Non-pigmented ciliary epithelial cell (primary cell): ENCODE data around the gene RBMS1.
A peak's percentile ranks its signal among the peaks of the same experiment; 100 is the strongest.

Source experiments
- DNase-seq: peaks from one replicate; pipeline ENCODE4 v3.0.0-alpha.2; 2010; ENCODE audit warnings: low read depth

The RBMS1 gene

DNA sequence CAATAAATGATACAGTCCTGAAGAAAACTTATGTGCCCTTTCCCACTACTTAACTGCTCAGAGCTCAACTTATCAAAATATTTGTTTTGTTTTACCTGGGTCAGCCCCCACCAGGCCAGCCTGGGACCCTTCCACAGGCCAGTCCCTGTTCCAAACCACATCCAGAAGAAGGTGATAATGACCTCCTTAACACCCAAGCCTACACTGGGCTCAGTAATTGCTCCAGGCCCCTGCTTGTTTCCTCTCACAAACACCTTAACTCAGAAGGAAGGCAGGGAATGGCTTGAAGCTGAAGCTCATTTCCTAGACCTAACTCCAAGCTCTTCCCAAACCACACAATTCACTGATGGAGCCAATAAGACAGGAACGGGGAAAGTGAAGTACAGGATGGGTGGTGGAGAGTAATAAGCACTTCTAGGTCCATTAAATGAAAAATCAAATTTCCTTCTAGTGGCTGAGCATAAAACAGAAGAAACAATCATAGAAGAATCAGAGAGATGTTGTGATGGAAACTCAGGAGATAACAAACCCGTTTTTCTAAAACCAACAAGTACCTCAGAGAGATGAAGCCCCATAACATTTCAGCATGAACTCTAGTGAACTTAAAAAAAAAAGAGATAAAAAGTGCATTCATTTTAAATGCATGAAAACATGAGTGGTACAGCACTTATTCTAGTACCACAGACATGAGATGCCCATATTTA lies 160.1 kb downstream of the RBMS1 start:
- DNase-seq = no peak

DNA sequence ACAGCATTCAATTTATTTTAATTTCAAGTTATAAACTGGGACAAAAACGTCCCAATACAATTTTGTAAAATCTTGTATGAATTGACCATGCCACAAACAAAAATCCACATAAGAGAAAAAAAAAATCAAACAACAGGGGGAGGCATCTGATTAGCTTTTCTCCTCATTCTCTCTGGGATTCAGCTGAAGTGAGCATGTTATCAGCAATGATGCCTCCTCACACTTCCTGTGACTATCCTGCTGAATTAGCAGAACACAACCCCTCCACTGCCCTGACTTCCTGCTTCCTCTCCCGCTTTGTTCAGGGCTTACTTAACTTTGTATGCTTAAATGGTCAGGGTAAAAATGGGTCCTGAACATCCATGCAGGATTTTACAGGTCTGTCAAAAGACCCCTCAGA lies 161.3 kb downstream of the RBMS1 start:
- no peak for DNase-seq

DNA sequence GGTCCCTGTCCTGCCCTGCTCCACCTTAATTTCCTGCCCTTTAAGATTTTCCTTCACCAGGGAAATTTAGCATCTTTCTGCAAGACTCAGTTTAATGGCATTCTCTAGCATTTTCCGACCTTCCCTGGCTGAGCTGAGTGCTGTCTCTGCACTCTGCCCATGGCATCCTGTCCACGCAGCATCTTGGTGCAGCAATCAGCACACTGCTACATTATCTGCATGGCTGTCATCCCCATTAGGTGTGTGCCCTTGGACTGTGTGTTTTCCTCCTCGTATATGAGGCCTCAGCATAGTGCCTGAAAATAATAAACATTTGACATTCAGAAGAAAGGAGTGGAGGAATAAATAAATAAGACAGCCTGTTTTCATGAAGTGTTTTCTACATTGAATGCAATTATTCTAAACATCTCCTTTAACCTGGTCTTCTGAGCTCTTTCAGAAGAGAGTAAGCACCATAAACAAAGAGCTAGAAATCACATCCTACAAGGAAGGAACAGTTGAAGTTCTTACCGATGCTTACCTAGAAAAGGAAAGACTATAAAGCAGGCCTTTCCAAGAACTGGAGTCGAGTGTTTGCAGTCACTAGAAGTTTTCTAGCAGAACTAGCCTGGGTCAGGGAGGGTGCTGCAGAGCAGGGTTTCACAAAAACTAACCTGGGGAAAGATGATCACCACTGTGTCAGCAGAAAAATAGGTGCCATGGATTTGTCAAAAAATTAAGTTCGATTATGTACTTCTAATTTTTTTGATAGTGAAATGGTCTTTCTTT lies 162.2 kb downstream of the RBMS1 start:
- no peak for DNase-seq

DNA sequence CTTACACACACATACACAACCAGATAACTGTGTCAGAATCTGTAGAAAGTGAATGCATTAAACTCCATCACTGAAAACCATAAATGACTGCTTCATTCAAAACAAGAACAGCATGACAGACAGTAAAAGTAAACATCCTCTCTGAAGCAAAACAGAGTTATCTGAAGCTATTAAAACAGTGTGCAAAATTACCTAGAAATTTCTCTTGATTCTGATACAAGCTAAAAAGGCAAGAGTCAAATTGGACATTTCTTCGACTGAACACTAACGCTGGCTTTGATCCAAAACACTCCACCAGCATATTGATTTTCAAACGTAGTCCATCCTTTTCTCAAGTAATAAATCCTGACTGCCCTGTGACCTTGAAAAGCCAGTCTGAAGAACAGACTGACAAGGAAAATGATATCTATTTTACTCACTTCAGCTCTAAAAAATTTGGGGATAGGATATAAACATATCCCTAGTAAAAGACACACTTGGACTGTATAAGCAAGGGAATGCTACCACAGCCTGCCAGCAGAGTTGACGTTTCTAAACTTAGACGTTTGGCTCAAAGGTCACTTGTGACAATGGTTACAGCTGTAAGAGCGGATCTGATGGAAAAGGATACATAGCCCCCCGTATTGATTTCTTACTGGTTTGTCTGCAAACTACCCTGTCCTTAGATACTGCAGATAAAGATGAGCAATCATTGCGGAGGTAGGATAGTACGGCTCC lies 164.6 kb downstream of the RBMS1 start:
- DNase-seq = no peak

DNA sequence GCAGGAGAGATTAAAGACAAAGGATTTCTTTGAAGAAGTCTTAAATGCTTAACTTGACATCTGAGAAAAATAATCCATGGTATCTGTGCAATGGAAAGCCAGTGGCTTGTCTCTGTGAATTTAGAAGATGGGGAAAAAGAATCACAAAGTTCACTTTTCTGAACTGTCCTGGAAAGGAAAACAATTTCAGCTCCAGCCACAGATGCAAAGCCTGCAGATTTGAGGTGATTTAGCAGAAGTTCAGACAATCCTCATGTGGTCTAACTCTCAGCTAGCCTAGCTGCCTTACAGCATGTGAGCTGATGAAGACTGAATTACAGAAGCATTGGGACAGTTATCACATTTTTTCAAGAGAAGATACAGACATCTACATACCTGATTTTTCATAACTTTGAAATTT lies 166.8 kb downstream of the RBMS1 start:
- no peak for DNase-seq

DNA sequence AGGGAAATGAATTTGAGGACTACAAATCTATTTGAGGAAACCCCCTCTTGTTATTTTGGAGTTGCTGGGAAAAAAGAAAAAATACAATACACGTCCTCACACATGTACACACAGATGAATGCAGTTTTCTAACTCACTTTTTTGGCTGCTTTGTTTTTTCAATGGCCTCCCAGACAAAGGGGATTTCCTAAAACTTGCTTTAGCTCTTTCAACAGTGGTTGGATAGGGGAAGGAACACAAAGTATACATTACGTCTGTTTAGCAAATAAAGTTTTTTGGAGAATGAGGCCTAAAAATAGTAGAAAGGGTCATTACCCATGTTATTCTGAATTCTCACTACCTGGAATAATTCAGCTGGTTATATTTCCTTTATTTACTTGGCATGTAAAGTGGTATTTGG lies 168.2 kb downstream of the RBMS1 start:
- DNase-seq = no peak

DNA sequence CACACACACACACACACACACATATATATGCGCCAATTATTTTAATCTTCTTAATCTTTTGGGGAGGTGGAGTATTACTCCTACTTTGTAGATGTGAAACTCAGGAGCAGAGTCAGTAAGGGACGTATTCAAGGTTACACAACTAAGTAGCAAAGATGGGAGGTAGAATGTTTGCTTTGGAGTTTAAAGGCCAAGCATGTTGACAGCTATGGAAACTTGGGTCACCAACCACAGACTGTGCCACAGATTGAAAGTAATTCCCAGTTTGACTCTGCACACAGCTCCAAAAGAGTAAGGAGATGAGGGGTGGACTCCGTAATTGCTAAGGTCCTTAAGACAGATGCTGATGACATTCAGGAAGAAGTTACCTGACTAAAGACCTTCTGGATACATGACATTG lies 168.7 kb downstream of the RBMS1 start:
- DNase-seq = no peak

DNA sequence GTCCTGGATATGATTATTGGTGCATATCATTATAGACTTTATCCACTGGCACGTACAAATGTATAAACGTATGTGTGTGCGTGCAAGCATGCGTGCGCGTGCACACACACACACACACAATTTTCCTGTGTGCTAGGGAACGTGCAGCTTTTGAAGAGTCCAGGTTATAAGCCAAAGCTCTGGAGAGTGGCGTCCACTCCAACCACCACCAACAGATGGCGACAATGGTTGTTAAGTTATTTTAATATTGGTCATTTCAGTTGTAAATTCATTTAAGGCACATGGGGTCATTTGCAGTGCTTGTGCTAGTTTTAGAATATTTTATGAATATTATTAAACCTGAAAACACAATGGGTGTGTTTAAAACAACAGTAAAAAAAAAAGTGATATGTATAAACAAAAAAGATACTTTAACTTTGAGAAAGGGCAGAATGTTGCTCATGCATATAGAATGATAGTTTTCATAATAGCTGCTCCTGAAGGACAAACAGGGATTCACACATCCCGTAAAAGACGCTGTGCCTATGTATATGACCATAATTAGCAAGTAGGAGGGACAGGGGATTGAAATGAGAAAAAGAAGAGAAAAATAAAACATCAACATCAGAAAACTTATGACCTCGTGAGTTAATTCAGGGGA lies 169.3 kb downstream of the RBMS1 start:
- no peak for DNase-seq

DNA sequence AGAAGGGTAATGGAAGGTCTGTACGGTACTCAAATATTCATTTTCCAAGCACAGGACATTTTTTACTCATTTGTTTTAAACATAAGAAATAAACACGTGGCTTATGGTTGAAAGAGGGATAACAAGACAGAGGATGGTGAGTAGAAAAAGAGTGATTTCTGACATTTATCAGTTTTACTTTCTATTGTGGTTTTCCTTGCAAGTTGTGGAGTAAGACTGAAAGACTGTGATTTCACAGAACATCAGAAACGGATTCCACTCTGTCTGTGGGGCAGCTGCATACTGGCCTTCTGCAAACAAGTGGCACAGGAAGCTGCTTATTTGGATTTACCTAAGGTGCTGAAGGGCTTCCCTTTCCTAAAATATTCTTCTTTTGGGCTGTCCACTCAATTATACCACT lies 171.3 kb downstream of the RBMS1 start:
- no peak for DNase-seq

DNA sequence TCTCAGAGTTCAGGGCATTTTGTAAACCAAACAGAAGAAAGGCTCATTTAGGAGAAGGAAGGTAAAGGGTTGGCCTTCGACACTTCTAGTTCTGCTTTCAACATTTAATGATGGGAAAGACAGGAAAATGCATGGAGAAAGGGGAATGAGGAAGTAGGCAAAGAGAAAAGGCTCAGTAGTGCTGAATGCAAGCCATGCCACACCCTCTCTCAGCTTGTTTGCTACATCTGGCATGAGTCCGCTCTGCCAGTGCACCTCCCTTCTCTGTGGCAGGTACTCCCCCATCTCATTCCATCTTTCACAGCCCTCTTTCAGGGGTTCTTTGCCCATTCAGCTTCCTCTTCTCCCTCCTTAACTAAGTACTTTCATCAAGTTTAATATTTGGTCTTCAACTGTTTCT lies 172.6 kb downstream of the RBMS1 start:
- no peak for DNase-seq

DNA sequence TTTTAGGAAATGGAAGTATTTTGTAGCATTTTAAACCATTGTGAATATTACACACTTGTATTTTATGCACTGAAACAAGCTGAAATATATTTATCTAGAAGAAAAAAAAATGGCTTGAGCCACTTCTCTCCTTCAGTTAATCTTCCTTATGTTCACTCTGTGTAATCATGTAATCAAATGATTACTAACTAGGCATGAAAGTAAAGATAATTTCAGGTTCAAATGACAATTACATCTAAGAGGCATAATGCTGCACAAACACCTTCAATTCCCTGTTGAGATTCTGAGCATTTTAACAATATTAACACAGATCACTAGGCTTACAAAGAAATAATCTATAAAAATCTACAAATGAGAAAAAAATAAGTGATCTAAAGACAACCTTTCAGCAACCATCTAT lies 173.9 kb downstream of the RBMS1 start:
- DNase-seq = no peak

DNA sequence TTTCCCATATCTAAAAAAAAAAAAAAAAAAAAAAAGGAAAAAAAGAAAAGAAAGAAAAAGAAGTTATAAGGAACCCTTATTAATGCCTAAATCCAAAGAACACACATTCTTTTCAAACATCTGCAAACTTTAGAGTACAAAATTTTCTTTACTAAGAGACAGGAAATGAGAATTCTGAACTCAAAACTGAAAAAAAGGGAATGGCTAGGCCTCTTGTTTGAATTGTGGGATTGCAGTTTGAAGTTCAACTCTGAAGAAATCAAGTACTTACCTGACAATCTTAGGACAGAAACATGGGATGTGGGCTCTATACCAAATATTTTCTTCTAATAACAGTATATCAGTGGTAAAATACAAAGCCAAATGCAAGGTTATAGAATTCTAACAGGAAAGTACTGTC lies 175.4 kb downstream of the RBMS1 start:
- no peak for DNase-seq

DNA sequence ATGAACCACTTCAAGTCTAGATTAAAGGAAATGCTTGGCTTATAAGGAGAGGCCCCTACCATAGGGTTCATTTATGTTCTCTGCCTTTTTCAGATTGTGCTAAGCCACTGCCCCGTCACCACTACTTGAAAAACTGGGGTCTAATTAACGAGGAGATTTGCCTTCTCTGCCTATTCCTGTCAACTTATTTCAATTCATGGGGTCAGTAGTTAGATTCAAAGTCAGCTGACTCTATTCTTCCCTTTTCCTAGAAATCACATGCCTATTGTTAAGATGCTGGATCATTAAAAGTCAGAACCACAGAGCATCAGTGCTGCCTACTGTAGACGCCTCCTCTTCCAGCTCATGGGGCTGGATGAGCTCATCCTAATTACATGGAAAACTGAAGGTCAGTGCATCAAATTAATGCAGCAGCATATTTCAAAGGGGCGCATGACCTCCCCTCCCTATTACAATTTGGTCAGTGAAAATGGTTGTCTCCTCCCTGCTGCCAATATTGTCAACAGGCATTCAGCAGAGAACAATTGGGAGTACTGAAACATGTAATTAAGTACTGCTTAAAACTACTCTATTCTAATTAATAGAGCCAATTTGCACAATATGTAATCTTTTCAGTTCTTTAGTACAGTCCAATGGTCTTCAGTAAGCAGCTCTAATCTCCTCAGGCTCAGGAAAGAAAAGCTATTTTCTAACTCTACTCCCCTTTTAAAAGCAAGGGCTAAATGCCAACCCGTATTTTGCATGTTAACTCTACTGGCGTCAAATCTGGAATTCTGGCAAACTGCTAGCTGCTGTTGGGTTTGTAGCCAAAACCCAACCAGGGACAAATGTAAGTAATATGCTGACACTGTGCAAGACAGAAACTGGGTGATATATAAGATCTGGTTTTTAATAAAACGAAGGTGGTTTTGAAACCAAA lies 176.2 kb downstream of the RBMS1 start:
- no peak for DNase-seq

DNA sequence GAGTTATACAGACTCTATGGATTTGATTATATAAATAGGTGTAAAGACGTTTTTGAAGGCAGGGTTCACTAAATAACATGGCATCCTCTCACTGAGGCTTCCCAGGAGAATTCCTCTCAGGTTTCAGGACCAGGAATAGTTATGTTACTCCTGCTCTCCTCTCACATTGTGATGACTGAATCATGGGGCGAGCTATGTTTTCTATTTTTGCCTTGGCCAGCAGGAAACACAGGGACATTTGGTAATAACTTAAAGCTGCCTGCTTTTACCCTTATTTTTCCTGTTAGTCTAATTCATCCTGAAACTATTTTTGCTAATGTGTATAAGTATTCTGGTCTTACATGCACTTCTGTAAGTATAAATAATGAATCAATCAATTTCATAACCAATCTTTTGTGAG lies 178.3 kb downstream of the RBMS1 start:
- DNase-seq = no peak

DNA sequence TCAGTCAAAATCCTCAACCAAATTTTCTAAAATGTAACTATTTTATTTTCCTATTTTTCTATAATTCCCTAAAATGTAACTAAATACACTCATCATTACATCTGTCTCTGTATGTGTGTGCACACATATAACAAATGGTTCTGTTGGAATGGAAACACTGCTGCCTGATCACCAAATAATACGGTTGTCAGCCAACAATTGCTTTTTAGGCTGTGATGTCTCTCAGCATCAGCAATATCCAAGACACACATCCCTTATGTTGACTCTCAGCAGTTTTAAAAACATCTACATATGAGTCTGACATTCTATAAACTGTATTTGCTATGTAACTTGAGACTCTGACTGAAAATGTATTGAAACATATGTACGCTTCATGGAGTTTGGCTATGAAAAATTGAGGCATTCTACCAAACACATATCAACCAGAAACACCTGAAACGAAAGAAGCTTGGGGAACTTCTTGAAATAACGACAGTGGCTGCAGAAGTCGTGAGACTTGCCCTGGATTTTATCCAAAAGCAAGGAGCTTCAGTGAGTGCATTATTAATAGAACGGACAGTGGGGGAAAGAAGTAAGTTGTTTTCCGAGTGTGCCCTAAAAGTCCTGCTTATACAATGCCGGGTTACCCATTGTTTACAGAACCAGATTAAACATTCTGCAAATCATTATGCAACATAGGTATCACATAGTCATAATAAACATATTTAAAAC lies 183.3 kb downstream of the RBMS1 start:
- no peak for DNase-seq

DNA sequence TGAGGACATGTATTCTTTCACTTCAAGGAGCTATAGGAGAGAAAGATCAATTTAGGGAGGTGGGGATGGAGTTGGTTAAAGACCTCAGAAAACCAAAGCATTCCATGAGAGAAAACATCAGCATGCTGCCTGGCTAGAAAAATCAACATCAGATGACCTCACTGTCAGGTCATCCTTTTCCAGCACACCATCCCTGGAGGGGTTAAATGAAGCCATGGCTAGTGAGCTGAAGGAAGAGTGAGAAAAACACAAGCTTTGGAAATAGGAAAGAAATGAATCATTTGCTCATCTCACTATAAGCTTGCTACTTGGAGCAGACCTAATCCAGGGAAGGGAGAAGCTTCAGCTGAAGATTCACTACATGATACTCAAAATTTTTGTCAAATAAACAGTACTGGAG lies 184.0 kb downstream of the RBMS1 start:
- no peak for DNase-seq

DNA sequence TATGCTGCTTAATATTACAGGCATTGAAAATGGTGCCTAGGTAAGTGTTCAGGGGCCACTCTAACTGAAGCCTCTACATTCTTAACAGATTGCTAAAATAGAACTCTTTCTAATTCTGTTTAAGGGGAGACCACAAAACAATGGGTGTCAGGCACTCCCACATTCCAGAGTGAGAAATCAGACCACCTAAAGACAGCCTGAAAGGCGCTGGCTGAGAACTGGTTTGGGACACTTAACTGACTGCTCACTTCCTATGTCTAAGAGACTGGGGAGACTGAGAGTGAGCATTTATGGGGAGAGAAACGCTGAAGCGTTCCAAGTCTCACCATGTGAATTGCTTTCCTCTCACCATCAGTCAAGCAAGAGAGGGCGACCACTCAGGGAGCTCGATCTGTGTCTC lies 184.7 kb downstream of the RBMS1 start:
- DNase-seq = peak; percentile 76

DNA sequence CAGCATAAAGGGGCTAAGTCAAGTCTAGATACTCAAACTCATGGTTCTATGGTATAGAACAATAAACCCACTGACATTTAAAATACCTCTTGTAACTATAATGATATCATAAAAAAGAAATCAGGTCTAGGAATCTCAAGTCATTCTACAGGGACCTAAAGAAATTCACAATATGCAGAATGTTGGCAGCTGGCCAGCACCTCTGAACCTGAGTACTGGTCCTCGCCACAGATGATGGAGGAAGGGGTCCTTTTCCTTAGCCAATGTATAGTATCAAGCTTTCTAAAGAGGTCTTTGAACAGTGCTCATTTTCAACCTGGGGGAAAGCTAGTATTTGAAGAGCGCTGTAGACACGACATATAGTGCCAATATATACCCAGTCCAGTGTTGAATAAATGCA lies 185.1 kb downstream of the RBMS1 start:
- no peak for DNase-seq

DNA sequence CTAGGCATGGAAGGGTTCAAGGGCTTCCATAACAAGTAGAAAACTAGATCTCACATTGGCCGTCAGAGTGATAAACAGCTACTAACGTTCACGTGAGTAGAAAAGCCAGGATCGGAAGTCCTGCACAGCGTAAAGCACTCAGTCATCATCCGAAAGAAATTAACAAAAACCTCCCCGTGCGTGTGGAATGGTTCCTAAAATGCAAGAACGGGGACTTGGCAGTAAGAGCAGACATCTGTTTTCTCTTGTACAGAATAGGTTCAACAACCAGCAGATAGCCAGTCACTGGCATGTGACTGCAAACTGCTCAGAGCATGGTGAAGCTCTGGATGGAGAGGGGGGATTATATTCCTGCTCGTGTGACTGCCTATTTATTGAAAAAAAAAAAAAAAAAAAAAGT lies 186.6 kb downstream of the RBMS1 start:
- DNase-seq = no peak

DNA sequence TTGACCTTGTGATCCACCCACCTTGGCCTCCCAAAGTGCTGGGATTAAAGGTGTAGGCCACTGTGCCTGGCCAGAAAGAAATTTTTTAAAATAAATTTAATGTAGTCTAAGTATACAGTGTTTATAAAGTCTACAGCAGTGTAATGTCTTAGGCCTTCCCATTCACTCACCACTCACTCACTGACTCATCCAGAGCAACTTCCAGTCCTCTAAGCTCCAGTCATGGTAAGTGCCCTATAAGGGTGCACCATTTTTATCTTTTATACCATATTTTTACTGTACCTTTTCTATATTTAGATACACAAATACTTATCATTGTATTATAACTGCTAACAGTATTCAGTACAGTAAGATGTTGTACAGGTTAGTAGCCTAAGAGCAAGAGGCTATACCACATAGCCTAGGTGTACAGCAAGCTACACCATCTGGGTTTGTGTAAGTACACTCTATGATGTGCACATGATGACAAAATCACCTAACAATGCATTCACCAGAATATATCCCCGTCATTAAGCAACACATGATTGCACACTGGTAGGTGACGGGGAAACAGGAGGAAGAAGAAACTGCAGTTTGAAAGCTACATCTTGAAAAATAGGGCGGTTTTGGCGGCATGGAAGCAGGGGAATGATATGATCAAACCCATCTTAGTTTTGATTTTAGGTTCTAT lies 188.4 kb downstream of the RBMS1 start:
- no peak for DNase-seq
